Endothelial cell of umbilical vein (primary cell): ENCODE results near the gene PXN. TPM values are rescaled to one million over a fixed set of nuclear protein-coding genes. Genes with fewer than 3 reads are reported as not detected.

ENCODE experiments used
- BruUV-seq: library from RNA; stranded (reverse); fragments of 400-500 nt; replicated peaks from 2 replicates; lab custom pipeline; 2021; lab: Mats Ljungman, UMichigan
- CTCF ChIA-PET: fragments of 300-600, 350-600 bp; sonication (Branson Sonifier 250); formaldehyde crosslinking; loops from one replicate; lab custom pipeline; 2021; ENCODE audit warnings: antibody characterized with exemption, inconsistent platforms; lab: Charles Lee
- POLR2A ChIA-PET: fragments of 300-600, 350-600 bp; sonication (Branson Sonifier 250); formaldehyde crosslinking; loops from one replicate; lab custom pipeline; 2021; ENCODE audit warnings: antibody characterized with exemption, inconsistent platforms; lab: Charles Lee
- DNase-seq: peaks from one replicate; pipeline ENCODE4 v3.0.0-alpha.2; 2011; ENCODE audit warnings: low read depth, low spot score
- FAIRE-seq: peaks from 2 replicates; lab custom pipeline; 2011; peaks lifted over from hg19 to GRCh38; lab: Jason Lieb, UNC
- H2AFZ ChIP-seq: 2 replicates; pipeline ENCODE4 v1.6.0; 2012; ENCODE audit warnings: low read depth, low read length, control low read depth, inconsistent platforms
- H3K27ac ChIP-seq: 2 replicates; pipeline ENCODE4 v1.5.1; 2011; ENCODE audit warnings: low read depth, mild to moderate bottlenecking, control low read depth, low read length, moderate library complexity; ENCODE audit not compliant: insufficient read depth
- H3K27me3 ChIP-seq, 2 experiments: 2 replicates each; pipeline versions ENCODE4 v1.6.0 to v1.6.1; 2011; ENCODE audit warnings: low read length in 2 of 2, mixed read lengths in 1 of 2; ENCODE audit not compliant: control insufficient read depth in 2 of 2, insufficient read depth in 2 of 2
- H3K36me3 ChIP-seq, 2 experiments: 2 replicates in 1 of 2; 3 replicates in 1 of 2; pipeline ENCODE4 v1.5.1; 2011; ENCODE audit warnings: low read length in 2 of 2, mild to moderate bottlenecking in 1 of 2, moderate library complexity in 1 of 2; ENCODE audit not compliant: control insufficient read depth in 2 of 2, insufficient read depth in 2 of 2; ENCODE audit errors: extremely low read depth in 1 of 2
- H3K4me1 ChIP-seq: 3 replicates; pipeline ENCODE4 v1.5.1; 2011; ENCODE audit warnings: mild to moderate bottlenecking, low read length; ENCODE audit not compliant: control insufficient read depth, insufficient read depth; ENCODE audit errors: extremely low read depth
- H3K4me2 ChIP-seq: 2 replicates; pipeline ENCODE4 v1.6.1; 2011; ENCODE audit warnings: low read length, control low read depth, mixed read lengths; ENCODE audit not compliant: insufficient read depth
- H3K4me3 ChIP-seq, 3 experiments: fragments of 200-600 bp in 1 of 3; sonication (generic), shearing (Covaris generic) in 1 of 3; replicated peaks in 1 of 3; 2 replicates each; pipeline ENCODE4 v1.5.1; 2011 to 2016; ENCODE audit warnings: control low read depth in 3 of 3, low read length in 3 of 3, mild to moderate bottlenecking in 2 of 3, inconsistent platforms in 1 of 3, low read depth in 1 of 3, moderate library complexity in 1 of 3; ENCODE audit not compliant: insufficient read depth in 1 of 3
- H3K79me2 ChIP-seq: 2 replicates; pipeline ENCODE4 v1.6.0; 2012; ENCODE audit warnings: low read length, inconsistent platforms; ENCODE audit not compliant: control insufficient read depth, insufficient read depth
- H3K9ac ChIP-seq: replicated peaks from 2 replicates; pipeline ENCODE3; 2011; ENCODE audit warnings: low read length, control low read depth; ENCODE audit not compliant: insufficient read depth; ENCODE audit errors: extremely low read depth
- H3K9me1 ChIP-seq: replicated peaks from 3 replicates; pipeline ENCODE4 v1.6.0; 2011; ENCODE audit warnings: mild to moderate bottlenecking, low read length; ENCODE audit not compliant: control insufficient read depth, insufficient read depth; ENCODE audit errors: extremely low read depth
- H3K9me3 ChIP-seq: replicated peaks from 2 replicates; pipeline ENCODE4 v1.5.1; 2012; ENCODE audit warnings: low read length, inconsistent platforms; ENCODE audit not compliant: control insufficient read depth, insufficient read depth
- H4K20me1 ChIP-seq: replicated peaks from 2 replicates; pipeline ENCODE3; 2011; ENCODE audit warnings: mild to moderate bottlenecking, low read length; ENCODE audit not compliant: control insufficient read depth, insufficient read depth; ENCODE audit errors: extremely low read depth
- CTCF ChIP-seq, 2 donors: IDR thresholded peaks; 1 replicate in 1 of 2; 2 replicates in 1 of 2; pipeline ENCODE4 v1.5.1; 2011; ENCODE audit warnings: low read length in 2 of 2, mild to moderate bottlenecking in 2 of 2, moderate library complexity in 2 of 2, control low read depth in 1 of 2, inconsistent platforms in 1 of 2, low read depth in 1 of 2; ENCODE audit not compliant: insufficient read depth in 1 of 2; ENCODE audit errors: extremely low read depth in 1 of 2
- EZH2 ChIP-seq: IDR thresholded peaks from 2 replicates; pipeline ENCODE4 v1.6.1; 2012; ENCODE audit warnings: borderline replicate concordance, low read depth, mild to moderate bottlenecking, moderate library complexity, low read length, inconsistent platforms; ENCODE audit not compliant: severe bottlenecking
- FOS ChIP-seq: IDR thresholded peaks from 2 replicates; pipeline ENCODE4 v1.6.1; 2011; ENCODE audit warnings: mild to moderate bottlenecking, low read length, moderate library complexity, borderline replicate concordance; ENCODE audit not compliant: insufficient read depth
- GATA2 ChIP-seq: IDR thresholded peaks from 2 replicates; pipeline ENCODE4 v1.7.0; 2011; ENCODE audit warnings: low read depth, mild to moderate bottlenecking, moderate library complexity, mixed read lengths, low read length; ENCODE audit not compliant: insufficient read length, insufficient read depth
- JUN ChIP-seq: IDR thresholded peaks from 2 replicates; pipeline ENCODE4 v1.6.1; 2011; ENCODE audit warnings: borderline replicate concordance, low read depth; ENCODE audit not compliant: insufficient read length, insufficient read depth
- MAX ChIP-seq: IDR thresholded peaks from 2 replicates; pipeline ENCODE4 v1.6.1; 2011; ENCODE audit not compliant: insufficient read depth, insufficient read length
- MYC ChIP-seq: IDR thresholded peaks from one replicate; pipeline ENCODE4 v1.6.1; 2011; ENCODE audit warnings: mild to moderate bottlenecking, low read depth, low read length
- POLR2A ChIP-seq: IDR thresholded peaks from 2 replicates; pipeline ENCODE4 v1.6.1; 2012; ENCODE audit warnings: low read depth, mild to moderate bottlenecking, control low read depth, low read length
- POLR2AphosphoS5 ChIP-seq: IDR thresholded peaks from 2 replicates; pipeline ENCODE4 v1.6.1; 2012; ENCODE audit warnings: low read depth, mild to moderate bottlenecking, control low read depth, low read length, moderate library complexity; ENCODE audit not compliant: insufficient read depth
- dilution Hi-C: fragments of 300-500 bp; cut with MboI; formaldehyde crosslinking; loops from one replicate; pipeline ENCODE4 v1.15.0; 2019; ENCODE audit warnings: low sequenced_read_pairs; ENCODE audit not compliant: extremely low pct_ligation_motif_present
- intact Hi-C: fragments of 100-400 bp; cut with micrococcal nuclease; formaldehyde crosslinking; loops from one replicate; pipeline ENCODE4 v1.10.0; 2022
- polyA plus RNA-seq, 4 experiments: library from polyadenylated mRNA; depleted of rRNA in 3 of 4; stranded (reverse) in 3 of 4; unstranded in 1 of 4; fragments of >200 nt; gene quantifications; 2 replicates each; pipeline versions ENCODE4 v1.2.1 to v1.2.3, GENCODE V29; 2011 to 2012; ENCODE audit warnings: missing spikeins in 1 of 4
- total RNA-seq: library from RNA; stranded (reverse); gene quantifications from 2 replicates; pipeline ENCODE4 v1.2.3, GENCODE V29; 2021

PXN gene
- total and polyA plus RNA-seq, 2 donors (not counting 3 experiments of a cell fraction or from before 2014, with no cell fraction given), result 132 to 258 TPM

GRCh38 chr12:120231316-120232011 lies 34.1 kb downstream of the PXN start:
- H3K27me3 ChIP-seq, result no peaks in the 10 kb centered on the region
- no peaks in the 10 kb centered on the region for H4K20me1 ChIP-seq
- H3K79me2 ChIP-seq, result peaks cover 83% of the 10 kb centered on the region
- no peaks in the 10 kb centered on the region for H3K9me3 ChIP-seq
- H3K4me1 ChIP-seq, result peaks cover 85% of the 10 kb centered on the region
- TF ChIP-seq MYC (peak; percentile 0), POLR2A (peak; percentile 80), CTCF (IDR thresholded peaks at IDR 0.05; ENCODE audit: extremely low read depth in 1 of 2, insufficient read depth in 1 of 2, low read depth in 1 of 2, low read length in 2 of 2) (peak in 1 of 2 donors; percentile 33), EZH2 (no peak), POLR2AphosphoS5 (peak; percentile 99), GATA2 (peak; percentile 83), FOS (peak; percentile 100), JUN (peak; percentile 95), MAX (peak; percentile 11)
- POLR2A ChIA-PET, result interaction anchor here (1.3 to 8.6 kb wide), 8 partner anchors 10 to 60 kb away, joined by 4 to 211 read pairs (median 40); partner anchors contain the start of genes PXN, RNU4-1, RNU4-2 and RPLP0
- peak overlapping the region; percentile 96 for H3K9ac ChIP-seq
- CTCF ChIA-PET, result interaction anchor here (0.6 to 10.7 kb wide), 6 partner anchors 10 to 220 kb away, joined by 3 to 1402 read pairs (median 12); partner anchors contain the start of genes PXN, RNU4-1, RNU4-2 and RPLP0
- H3K27ac ChIP-seq, result peak overlapping the region; percentile 100
- BruUV-seq, result no TSS peak
- DNase-seq (peak; percentile 93), FAIRE-seq (peak; percentile 100)
- H3K9me1 ChIP-seq, result no peaks in the 10 kb centered on the region
- dilution Hi-C loops, result no loop called here
- H3K4me2 ChIP-seq, result peak overlapping the region; percentile 69
- H3K4me3 ChIP-seq, result peak overlapping the region in 1 of 3 experiments; percentile 30
- peaks cover 0 to 7% of the 10 kb centered on the region in 2 experiments for H3K36me3 ChIP-seq
- H2AFZ ChIP-seq, result no peak overlapping the region
- intact Hi-C loops, result loop anchor here (1.0 kb wide), 2 partner anchors 11 to 26 kb away; no protein-coding TSS in a partner anchor
